Nasal cavity respiratory epithelium epithelial cell of viscerocranial mucosa (primary cell): ENCODE data around the gene MMP28. TPM values are rescaled to one million over a fixed set of nuclear protein-coding genes. Genes with fewer than 3 reads are reported as not detected.

Source experiments
- total RNA-seq: library from RNA; depleted of rRNA; stranded (reverse); fragments of >200 nt; gene quantifications from 2 replicates; pipeline ENCODE4 v1.2.3, GENCODE V29; 2014

Gene MMP28, protein sequence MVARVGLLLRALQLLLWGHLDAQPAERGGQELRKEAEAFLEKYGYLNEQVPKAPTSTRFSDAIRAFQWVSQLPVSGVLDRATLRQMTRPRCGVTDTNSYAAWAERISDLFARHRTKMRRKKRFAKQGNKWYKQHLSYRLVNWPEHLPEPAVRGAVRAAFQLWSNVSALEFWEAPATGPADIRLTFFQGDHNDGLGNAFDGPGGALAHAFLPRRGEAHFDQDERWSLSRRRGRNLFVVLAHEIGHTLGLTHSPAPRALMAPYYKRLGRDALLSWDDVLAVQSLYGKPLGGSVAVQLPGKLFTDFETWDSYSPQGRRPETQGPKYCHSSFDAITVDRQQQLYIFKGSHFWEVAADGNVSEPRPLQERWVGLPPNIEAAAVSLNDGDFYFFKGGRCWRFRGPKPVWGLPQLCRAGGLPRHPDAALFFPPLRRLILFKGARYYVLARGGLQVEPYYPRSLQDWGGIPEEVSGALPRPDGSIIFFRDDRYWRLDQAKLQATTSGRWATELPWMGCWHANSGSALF
- total RNA-seq: 31.8 and 151 TPM in 2 replicates

DNA sequence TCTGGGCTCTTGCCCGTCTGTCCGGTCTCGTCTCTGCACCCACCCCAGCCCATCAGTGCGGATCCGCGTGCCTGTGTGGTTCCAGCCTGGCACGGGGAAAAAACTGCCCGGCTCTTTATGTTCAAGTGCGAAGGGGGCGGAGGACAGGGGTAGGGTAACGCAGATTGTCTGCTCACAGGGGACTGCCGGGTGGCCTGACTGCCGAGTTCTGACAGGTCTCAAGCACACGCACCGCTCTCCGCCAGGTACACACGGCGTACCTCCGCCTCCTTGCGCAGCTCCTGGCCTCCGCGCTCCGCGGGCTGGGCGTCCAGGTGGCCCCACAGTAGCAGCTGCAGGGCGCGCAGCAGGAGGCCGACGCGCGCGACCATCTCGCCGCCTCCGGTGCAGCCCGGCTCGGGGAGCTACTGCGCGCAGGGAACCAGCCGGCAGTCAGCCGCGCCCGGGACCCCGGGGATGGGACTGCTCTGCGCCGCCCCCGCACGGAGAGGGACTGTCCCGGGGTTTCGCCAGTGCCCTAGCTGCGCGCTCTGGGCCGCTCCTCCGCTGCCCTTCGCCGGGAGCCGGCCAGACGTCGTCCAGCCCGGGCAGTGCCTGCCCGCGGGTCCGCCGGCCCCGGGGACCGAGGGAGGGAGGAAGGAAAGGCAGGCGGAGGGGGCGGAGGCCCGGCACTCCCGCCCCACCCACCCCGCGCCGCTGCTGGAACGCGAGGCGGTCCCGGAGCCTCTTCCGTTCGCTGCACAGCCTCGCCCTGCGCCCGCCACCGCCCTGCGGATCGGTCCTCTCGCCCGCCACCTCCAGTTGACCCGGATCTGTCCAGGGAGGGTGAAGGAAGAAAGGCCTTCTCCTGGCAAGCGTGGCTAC is at the start of gene MMP28:
Gene MMP28 (minus strand): TSS at position 635 of the 864 bp plus-strand sequence. CDS start 264 bp downstream, at position 371.

DNA sequence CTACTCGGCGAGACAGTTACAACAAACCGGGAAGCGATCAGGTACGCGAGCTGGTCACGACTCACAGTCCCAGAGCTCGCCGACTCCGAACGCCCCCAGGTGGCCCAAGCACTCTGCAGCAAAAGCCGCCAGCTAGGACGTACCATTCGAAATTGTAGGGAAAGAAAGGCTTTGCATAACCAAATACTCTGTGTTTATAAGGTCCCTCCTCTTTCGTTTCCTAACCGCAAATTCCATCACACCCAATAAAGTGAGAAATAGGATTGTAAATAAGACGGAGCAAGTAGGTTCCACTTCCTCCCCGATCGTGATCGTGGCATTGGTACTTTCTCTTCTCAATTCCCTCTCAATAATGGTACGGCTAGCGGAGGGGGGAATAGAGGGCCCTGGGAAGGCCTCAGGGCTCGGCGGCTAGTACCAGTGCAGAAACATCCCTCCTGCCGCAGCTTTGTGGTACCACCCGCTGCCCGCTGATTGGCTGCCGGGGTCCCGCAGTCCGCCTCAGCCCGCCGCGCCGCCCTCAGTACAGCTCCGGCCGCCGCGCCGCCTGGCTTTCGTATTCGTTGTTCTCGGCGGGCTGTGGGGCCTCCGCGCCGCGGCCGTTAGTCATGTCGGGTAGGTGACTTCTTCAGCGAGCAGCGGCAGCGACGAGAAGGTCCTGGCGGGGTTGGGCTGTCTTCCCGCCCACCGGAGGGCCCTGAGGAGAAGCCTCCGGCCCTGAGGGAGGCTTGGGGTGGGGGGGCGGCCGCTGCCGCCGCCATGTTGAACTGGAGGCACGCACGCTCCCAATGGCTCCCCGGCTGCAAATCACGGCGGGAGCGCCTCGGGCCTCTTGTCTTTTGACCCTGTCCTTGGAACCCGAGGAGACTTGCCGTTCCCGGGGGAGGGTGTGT is 13.8 kb upstream of the MMP28 start, which contains the start of gene TAF15:
Gene TAF15 (plus strand): TSS at position 523 of the 893 bp plus-strand sequence. CDS start 86 bp downstream, at position 609.

GRCh38 chr17:35760587-35760986 is 34.9 kb downstream of the MMP28 start, which contains the start of gene C17orf50:
Gene C17orf50, plus strand, starts transcription at chr17:35760887. Its CDS starts 55 bp downstream, at chr17:35760942.

DNA sequence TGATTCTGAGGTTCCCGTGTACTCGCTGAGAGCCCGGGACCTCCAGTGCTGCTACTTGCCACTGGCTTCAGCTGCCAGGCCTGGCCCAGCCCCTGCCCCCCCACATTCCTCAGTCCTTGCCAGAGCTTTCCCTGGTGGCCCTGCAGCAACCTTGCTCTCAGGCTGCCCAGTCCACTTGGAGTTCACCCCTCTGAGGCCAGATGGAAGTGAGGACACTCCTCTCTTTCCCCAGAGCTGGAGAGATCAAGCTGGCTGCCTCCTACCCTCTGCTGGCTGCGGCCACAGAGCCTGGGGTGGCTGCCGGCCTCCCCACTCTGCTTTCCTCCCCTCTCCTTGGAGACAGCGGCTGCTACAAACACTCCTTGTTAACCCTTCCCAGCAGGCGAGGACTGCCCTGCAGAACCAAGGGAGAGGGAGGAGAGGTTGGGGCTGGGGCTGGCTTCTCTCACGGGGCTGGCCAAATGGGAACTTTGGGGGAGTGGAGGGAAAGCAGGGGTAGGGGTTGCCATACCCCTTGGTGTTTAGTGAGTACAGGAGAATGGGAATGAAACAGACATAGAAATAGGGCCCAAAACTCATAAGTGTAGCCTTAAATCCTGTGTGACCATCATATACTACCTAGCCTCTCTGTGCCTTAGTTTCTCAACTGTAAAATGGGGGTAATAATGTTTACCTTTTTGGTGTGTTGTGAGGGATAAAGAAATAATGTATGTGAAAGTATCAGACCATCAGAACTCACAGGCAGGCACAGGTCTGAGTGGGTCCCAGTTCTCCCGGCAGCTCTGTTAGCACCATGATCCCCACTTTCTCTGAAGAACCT is 42.3 kb downstream of the MMP28 start, which contains the start of gene GAS2L2:
Gene GAS2L2 (minus strand): TSS at position 295 of the 820 bp plus-strand sequence. CDS start 389 bp downstream, outside the sequence.

GRCh38 chr17:35731239-35731916 is 64.1 kb downstream of the MMP28 start, which contains the start of gene RASL10B:
Gene RASL10B, plus strand, starts transcription at chr17:35731639. Its CDS starts 3,546 bp downstream, at chr17:35735185.

Other genes with a start within 250 kb of the MMP28 start
- not detected in 2 replicates for gene SLFN14, start 234.8 kb downstream of the MMP28 start, total RNA-seq
- gene PEX12, start 217.1 kb downstream of the MMP28 start, total RNA-seq: 4.1 and 4.5 TPM in 2 replicates
- 63.6 and 80.7 TPM in 2 replicates for gene AP2B1, start 208.3 kb downstream of the MMP28 start, total RNA-seq
- gene RASL10B, start 64.0 kb downstream of the MMP28 start, total RNA-seq: 0.57 and 0.68 TPM in 2 replicates
- gene GAS2L2, start 42.4 kb downstream of the MMP28 start, total RNA-seq: under 0.01 and 0.07 TPM in 2 replicates
- gene C17orf50, start 34.8 kb downstream of the MMP28 start, total RNA-seq: not detected in 2 replicates
- gene TAF15, start 13.8 kb upstream of the MMP28 start, total RNA-seq: 68.0 and 178 TPM in 2 replicates
- not detected in 2 replicates for gene HEATR9, start 73.2 kb upstream of the MMP28 start, total RNA-seq
- gene CCL5, start 84.7 kb upstream of the MMP28 start, total RNA-seq: 0.07 and 0.34 TPM in 2 replicates
- gene RDM1, start 135.1 kb upstream of the MMP28 start, total RNA-seq: 0.14 TPM in 1 of 2 replicates, not detected in the other
- gene LYZL6, start 148.1 kb upstream of the MMP28 start, total RNA-seq: not detected in 2 replicates
- not detected in 2 replicates for gene CCL16, start 185.9 kb upstream of the MMP28 start, total RNA-seq
- not detected in 2 replicates for gene CCL14, start 191.1 kb upstream of the MMP28 start, total RNA-seq
- not detected in 2 replicates for gene CCL15, start 205.9 kb upstream of the MMP28 start, total RNA-seq
- gene CCL23, start 222.3 kb upstream of the MMP28 start, total RNA-seq: not detected in 2 replicates